HEK293T (cell line): ENCODE data around the gene ECPAS.

Experiments
- CTCF ChIA-PET: fragments of 350-600 bp; formaldehyde crosslinking; extraction: SDS; loops from one replicate; lab custom pipeline; 2021; ENCODE audit warnings: antibody characterized with exemption, inconsistent platforms; lab: Yijun Ruan, JAX
- POLR2A ChIA-PET: fragments of 350-600 bp; formaldehyde crosslinking; extraction: SDS; loops from one replicate; lab custom pipeline; 2020; ENCODE audit warnings: antibody characterized with exemption, inconsistent platforms; lab: Yijun Ruan, JAX
- DNase-seq: peaks from one replicate; pipeline ENCODE4 v3.0.0; 2012; ENCODE audit warnings: mixed read lengths; ENCODE audit errors: extremely low spot score
- ARNT ChIP-seq: fragments of 450-650 bp; IDR thresholded peaks from 2 replicates; pipeline ENCODE4 v1.6.1; 2017; ENCODE audit warnings: mild to moderate bottlenecking
- BHLHE40 ChIP-seq: fragments of 450-650 bp; IDR thresholded peaks from 2 replicates; pipeline ENCODE4 v1.6.1; 2016; ENCODE audit warnings: mild to moderate bottlenecking, moderate library complexity, borderline replicate concordance
- CTBP1 ChIP-seq: fragments of 450-650 bp; IDR thresholded peaks from 2 replicates; pipeline ENCODE4 v1.6.1; 2016; ENCODE audit warnings: borderline replicate concordance
- ELF4 ChIP-seq: fragments of 450-650 bp; IDR thresholded peaks from 2 replicates; pipeline ENCODE4 v1.6.1; 2017; ENCODE audit warnings: antibody characterized with exemption
- FOXA1 ChIP-seq: fragments of 450-650 bp; IDR thresholded peaks from 2 replicates; pipeline ENCODE4 v1.6.1; 2016; ENCODE audit warnings: mild to moderate bottlenecking
- FOXK2 ChIP-seq: fragments of 450-650 bp; IDR thresholded peaks from 2 replicates; pipeline ENCODE4 v1.6.1; 2016; ENCODE audit warnings: mild to moderate bottlenecking
- FOXM1 ChIP-seq: fragments of 450-650 bp; IDR thresholded peaks from 2 replicates; pipeline ENCODE4 v1.6.1; 2017; ENCODE audit warnings: mild to moderate bottlenecking, borderline replicate concordance
- HDGF ChIP-seq: fragments of 450-650 bp; IDR thresholded peaks from 2 replicates; pipeline ENCODE4 v1.6.1; 2017; ENCODE audit warnings: antibody characterized with exemption, borderline replicate concordance
- L3MBTL2 ChIP-seq: fragments of 450-650 bp; conservative IDR thresholded peaks from 2 replicates; pipeline ENCODE4 v1.6.1; 2016; ENCODE audit warnings: mild to moderate bottlenecking
- LEF1 ChIP-seq: fragments of 450-650 bp; IDR thresholded peaks from 2 replicates; pipeline ENCODE4 v1.6.1; 2017; ENCODE audit warnings: mild to moderate bottlenecking, borderline replicate concordance
- NFRKB ChIP-seq: fragments of 450-650 bp; IDR thresholded peaks from 2 replicates; pipeline ENCODE4 v1.6.1; 2016; ENCODE audit warnings: mild to moderate bottlenecking, moderate library complexity
- SP1 ChIP-seq: fragments of 450-650 bp; IDR thresholded peaks from 2 replicates; pipeline ENCODE4 v1.6.1; 2017
- SUZ12 ChIP-seq: fragments of 450-650 bp; IDR thresholded peaks from 2 replicates; pipeline ENCODE4 v1.6.1; 2016; ENCODE audit warnings: mild to moderate bottlenecking
- TARDBP ChIP-seq: fragments of 450-650 bp; IDR thresholded peaks from 2 replicates; pipeline ENCODE4 v1.6.1; 2016
- ZNF384 ChIP-seq: fragments of 450-650 bp; IDR thresholded peaks from 2 replicates; pipeline ENCODE4 v1.6.1; 2016
- TF ChIP-seq, protein P1 (sequence below): fragments of 450-650 bp; IDR thresholded peaks from 2 replicates; pipeline ENCODE4 v1.6.1; 2016

ECPAS gene

DNA sequence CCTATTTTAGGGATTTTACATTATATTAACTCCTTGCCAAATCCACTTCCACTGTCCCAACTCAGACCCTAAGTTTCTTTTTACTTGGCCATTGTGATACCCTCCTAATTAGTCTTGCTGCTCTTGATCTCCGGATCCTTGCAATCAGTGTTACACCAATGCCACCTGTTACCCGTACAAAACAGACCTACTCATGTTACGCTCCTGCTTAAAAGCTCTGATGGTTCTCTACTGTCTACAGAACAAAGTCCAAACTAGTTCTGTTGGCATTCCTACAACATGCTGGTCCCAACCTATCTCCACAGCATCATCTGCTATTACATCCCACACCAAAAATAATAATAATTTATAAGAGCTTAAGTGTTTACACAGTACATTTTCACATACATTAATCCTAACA lies 9.8 kb downstream of the ECPAS start:
- TF ChIP-seq CTBP1 (no peak), SP1 (no peak), ZNF384 (no peak), TARDBP (no peak), HDGF (no peak), NFRKB (no peak), L3MBTL2 (no peak), FOXA1 (no peak), FOXM1 (no peak), ELF4 (no peak), SUZ12 (no peak), LEF1 (no peak), FOXK2 (no peak), BHLHE40 (no peak), ARNT (no peak)
- TF ChIP-seq, protein P1, sequence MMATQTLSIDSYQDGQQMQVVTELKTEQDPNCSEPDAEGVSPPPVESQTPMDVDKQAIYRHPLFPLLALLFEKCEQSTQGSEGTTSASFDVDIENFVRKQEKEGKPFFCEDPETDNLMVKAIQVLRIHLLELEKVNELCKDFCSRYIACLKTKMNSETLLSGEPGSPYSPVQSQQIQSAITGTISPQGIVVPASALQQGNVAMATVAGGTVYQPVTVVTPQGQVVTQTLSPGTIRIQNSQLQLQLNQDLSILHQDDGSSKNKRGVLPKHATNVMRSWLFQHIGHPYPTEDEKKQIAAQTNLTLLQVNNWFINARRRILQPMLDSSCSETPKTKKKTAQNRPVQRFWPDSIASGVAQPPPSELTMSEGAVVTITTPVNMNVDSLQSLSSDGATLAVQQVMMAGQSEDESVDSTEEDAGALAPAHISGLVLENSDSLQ = no peak
- ChIA-PET CTCF (no interaction called here), POLR2A (interaction anchor here (1.4 kb wide), 1 partner anchor 9 kb away, joined by 5 read pairs; the partner anchor contains the start of gene ECPAS)
- DNase-seq = no peak

DNA sequence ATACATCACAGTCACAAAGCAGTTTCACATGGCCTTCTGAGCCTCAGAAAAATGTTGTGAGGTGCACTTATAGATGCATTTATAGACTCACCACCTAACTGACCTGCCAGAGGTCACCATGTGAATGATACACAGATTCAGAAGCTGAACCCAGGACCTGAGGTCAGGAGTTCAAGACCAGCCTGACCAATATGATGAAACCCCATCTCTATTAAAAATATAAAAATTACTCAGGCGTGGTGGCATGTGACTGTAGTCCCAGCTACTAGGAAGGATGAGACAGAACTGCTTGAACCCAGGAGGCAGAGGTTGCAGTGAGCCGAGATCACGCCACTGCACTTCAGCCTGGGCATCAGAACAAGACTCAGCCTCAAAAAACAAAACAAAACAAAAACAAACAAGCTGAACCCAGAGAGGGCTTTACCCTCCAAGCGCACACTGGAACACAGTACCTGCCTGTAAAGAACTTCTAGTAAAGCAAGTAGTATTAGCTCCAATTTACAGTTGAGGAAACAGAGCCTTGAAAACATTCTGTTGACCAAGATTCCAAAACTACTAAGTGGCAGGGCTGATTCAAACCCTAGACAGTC lies 16.3 kb downstream of the ECPAS start:
- DNase-seq = no peak
- POLR2A ChIA-PET = interaction anchor here (0.9 kb wide), 1 partner anchor 15 kb away, joined by 3 read pairs; no protein-coding TSS in a partner anchor
- CTCF ChIA-PET = no interaction called here
- TF ChIP-seq CTBP1 (no peak), FOXK2 (no peak), SUZ12 (no peak), SP1 (no peak), TARDBP (no peak), LEF1 (no peak), FOXM1 (no peak), FOXA1 (no peak), ARNT (no peak), ELF4 (no peak), L3MBTL2 (no peak), ZNF384 (no peak), BHLHE40 (no peak), NFRKB (no peak), HDGF (no peak)
- TF ChIP-seq, protein P1 = no peak

DNA sequence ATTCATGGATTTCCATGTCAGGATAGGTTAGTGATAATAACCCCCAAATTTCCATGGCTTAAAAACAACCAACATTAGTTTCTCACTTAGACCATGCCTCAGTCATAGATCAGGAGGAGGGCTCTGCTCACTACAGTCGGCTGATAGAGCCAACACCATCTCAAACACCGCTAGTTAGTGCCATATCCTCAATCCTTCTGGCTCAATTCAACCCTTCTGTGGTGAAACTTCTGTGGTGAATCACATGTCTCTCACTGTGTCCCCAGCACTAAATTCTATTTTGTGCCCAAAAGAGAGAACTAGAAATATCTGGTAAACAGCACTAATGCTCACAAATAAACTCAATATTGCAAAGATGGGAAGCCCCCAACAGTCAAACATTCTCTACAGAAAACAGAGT lies 21.1 kb downstream of the ECPAS start:
- ChIA-PET POLR2A (no interaction called here), CTCF (no interaction called here)
- no peak for DNase-seq
- TF ChIP-seq BHLHE40 = no peak
- TF ChIP-seq SP1 = no peak
- TF ChIP-seq SUZ12 = no peak
- TF ChIP-seq ELF4 = no peak
- no peak for TF ChIP-seq CTBP1
- TF ChIP-seq FOXM1 = no peak
- no peak for TF ChIP-seq FOXA1
- TF ChIP-seq ARNT = no peak
- no peak for TF ChIP-seq LEF1
- TF ChIP-seq, protein P1 = no peak
- TF ChIP-seq FOXK2 = no peak
- TF ChIP-seq ZNF384 = no peak
- TF ChIP-seq TARDBP = no peak

DNA sequence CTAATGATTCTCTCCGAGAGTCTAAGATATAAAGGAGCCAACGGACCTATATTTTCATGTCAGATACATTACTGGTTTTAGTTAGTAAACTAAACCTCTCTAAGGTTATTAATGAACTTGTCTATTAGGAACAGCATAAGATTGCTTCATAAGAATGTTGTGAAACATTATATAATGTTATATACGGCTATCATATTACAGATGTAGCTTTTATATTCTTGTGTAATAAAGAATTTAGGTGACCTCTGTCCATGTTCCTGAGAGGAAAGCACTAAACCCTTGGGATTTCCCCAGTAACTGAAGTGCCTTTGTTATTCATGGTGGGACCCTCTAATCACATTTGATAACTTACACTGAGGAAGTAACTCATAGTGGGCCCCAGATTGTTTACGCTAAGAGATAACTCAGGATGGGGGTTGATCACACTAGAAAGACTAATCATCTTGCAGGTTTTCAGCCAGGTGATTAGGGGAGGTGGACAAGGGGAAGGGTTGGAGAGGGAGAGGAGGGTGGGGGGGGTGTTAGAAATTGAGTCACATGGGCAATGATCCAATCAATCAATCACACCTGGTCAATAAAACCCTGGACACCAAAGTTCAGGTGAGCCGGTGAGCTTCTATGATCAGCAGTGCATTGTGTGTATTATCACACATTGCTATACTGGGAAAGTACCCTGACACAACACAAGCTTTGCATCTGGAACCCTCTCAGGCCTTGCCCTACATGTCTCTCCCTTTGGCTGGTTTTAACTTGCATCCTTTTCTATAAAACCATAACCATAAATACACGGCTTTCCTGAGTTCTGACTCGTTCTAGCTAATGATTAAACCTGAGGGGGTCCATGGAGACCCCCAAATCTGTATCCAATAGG lies 25.8 kb downstream of the ECPAS start:
- POLR2A ChIA-PET = interaction anchor here (1.2 kb wide), 1 partner anchor 25 kb away, joined by 3 read pairs; the partner anchor contains the start of gene ECPAS
- CTCF ChIA-PET = no interaction called here

More for the DNA sequence above, 25.8 kb downstream of the ECPAS start:
- TF ChIP-seq SP1 = no peak
- no peak for TF ChIP-seq ELF4
- no peak for TF ChIP-seq FOXM1
- no peak for TF ChIP-seq NFRKB
- no peak for TF ChIP-seq L3MBTL2
- TF ChIP-seq, protein P1 = no peak
- no peak for TF ChIP-seq ARNT
- no peak for TF ChIP-seq TARDBP
- TF ChIP-seq LEF1 = no peak
- no peak for TF ChIP-seq BHLHE40
- no peak for TF ChIP-seq FOXA1
- no peak for TF ChIP-seq ZNF384
- TF ChIP-seq HDGF = no peak
- TF ChIP-seq FOXK2 = no peak
- TF ChIP-seq CTBP1 = no peak
- TF ChIP-seq SUZ12 = no peak
- DNase-seq = no peak
